ENCODE results near the gene KLHL22.

GRCh38 chr22:20479612-20480196 is 15.9 kb downstream of the KLHL22 start:
- TF ChIP-seq CTCF (IDR thresholded peaks at IDR 0.05; ENCODE audit: borderline replicate concordance, extremely low read depth, low read length, poor library complexity, severe bottlenecking) (no peak), EZH2 (IDR thresholded peaks at IDR 0.05; ENCODE audit: borderline replicate concordance, low read depth, low read length, severe bottlenecking) (no peak)

All from DND-41 (cell line).